ENCODE data around the gene LMTK2. TPM values are rescaled to one million over a fixed set of nuclear protein-coding genes. Genes with fewer than 3 reads are reported as not detected.

The LMTK2 gene
- total RNA-seq, 2 experiments from 2014 or later: 30.3 to 31.7 TPM

GRCh38 chr7:98230746-98231471, 124.2 kb downstream of the LMTK2 start:
- Mint-ChIP-seq H3K36me3 (ENCODE audit: low read depth) (peaks cover 61% of the 10 kb centered on the region), H3K4me3 (no peak overlapping the region), H3K9me3 (no peaks in the 10 kb centered on the region), H3K4me1 (ENCODE audit: low read depth) (no peaks in the 10 kb centered on the region), H3K27me3 (no peaks in the 10 kb centered on the region), H3K27ac (no peak overlapping the region)
- intact Hi-C loops (cut with DNase I, micrococcal nuclease): no loop called here
- Histone ChIP-seq H3K27ac (ENCODE audit: low read depth in 1 of 2, low read length in 2 of 2) (no peak overlapping the region), H3K4me1 (ENCODE audit: insufficient read depth, low read length) (no peaks in the 10 kb centered on the region), H3K27me3 (ENCODE audit: control insufficient read depth in 1 of 2, insufficient read depth in 2 of 2, low read length in 2 of 2) (no peaks in the 10 kb centered on the region), H3K4me3 (ENCODE audit: low read length) (no peak overlapping the region), H3K36me3 (ENCODE audit: insufficient read depth, low read length) (peaks cover 59% of the 10 kb centered on the region), H3K9me3 (ENCODE audit: control insufficient read depth in 1 of 2, insufficient read depth in 1 of 2, low read length in 2 of 2) (no peaks in the 10 kb centered on the region)
- peak in 1 of 14 experiments; percentile 15 for DNase-seq
- no peak for ATAC-seq (ENCODE audit: poor library complexity)
- POLR2A ChIA-PET: no interaction called here
- CTCF ChIA-PET: no interaction called here
- no peak for TF ChIP-seq CTCF (IDR thresholded peaks at IDR 0.05)

GRCh38 chr7:98231493-98232262, 125.0 kb downstream of the LMTK2 start:
- CTCF ChIA-PET: no interaction called here
- ATAC-seq (ENCODE audit: poor library complexity): no peak

GRCh38 chr7:98232263-98232585, 125.6 kb downstream of the LMTK2 start:
- peaks cover 54% of the 10 kb centered on the region for H3K36me3 Mint-ChIP-seq (ENCODE audit: low read depth)
- TF ChIP-seq CTCF (IDR thresholded peaks at IDR 0.05): no peak
- POLR2A ChIA-PET: interaction anchor here (1.6 kb wide), 1 partner anchor 19 kb away, joined by 7 read pairs; no protein-coding TSS in a partner anchor
- no peak overlapping the region for H3K27ac Mint-ChIP-seq
- no peaks in the 10 kb centered on the region for H3K27me3 Mint-ChIP-seq
- Histone ChIP-seq H3K27ac (ENCODE audit: low read depth in 1 of 2, low read length in 2 of 2) (no peak overlapping the region), H3K9me3 (ENCODE audit: control insufficient read depth in 1 of 2, insufficient read depth in 1 of 2, low read length in 2 of 2) (no peaks in the 10 kb centered on the region), H3K4me1 (ENCODE audit: insufficient read depth, low read length) (no peaks in the 10 kb centered on the region), H3K36me3 (ENCODE audit: insufficient read depth, low read length) (peaks cover 66% of the 10 kb centered on the region), H3K4me3 (ENCODE audit: low read length) (no peak overlapping the region), H3K27me3 (ENCODE audit: control insufficient read depth in 1 of 2, insufficient read depth in 2 of 2, low read length in 2 of 2) (no peaks in the 10 kb centered on the region)
- DNase-seq (no peak), ATAC-seq (ENCODE audit: poor library complexity) (no peak)
- H3K4me3 Mint-ChIP-seq: no peak overlapping the region
- H3K9me3 Mint-ChIP-seq: no peaks in the 10 kb centered on the region
- CTCF ChIA-PET: no interaction called here
- intact Hi-C loops (cut with DNase I, micrococcal nuclease): no loop called here
- no peaks in the 10 kb centered on the region for H3K4me1 Mint-ChIP-seq (ENCODE audit: low read depth)

More at GRCh38 chr7:98231493-98232262, 125.0 kb downstream of the LMTK2 start:
- Histone ChIP-seq H3K36me3 (ENCODE audit: insufficient read depth, low read length) (peaks cover 61% of the 10 kb centered on the region), H3K4me3 (ENCODE audit: low read length) (no peak overlapping the region), H3K4me1 (ENCODE audit: insufficient read depth, low read length) (no peaks in the 10 kb centered on the region), H3K27ac (ENCODE audit: low read depth in 1 of 2, low read length in 2 of 2) (no peak overlapping the region), H3K27me3 (ENCODE audit: control insufficient read depth in 1 of 2, insufficient read depth in 2 of 2, low read length in 2 of 2) (no peaks in the 10 kb centered on the region), H3K9me3 (ENCODE audit: control insufficient read depth in 1 of 2, insufficient read depth in 1 of 2, low read length in 2 of 2) (no peaks in the 10 kb centered on the region)
- no peak for TF ChIP-seq CTCF (IDR thresholded peaks at IDR 0.05)
- POLR2A ChIA-PET: interaction anchor here (1.6 kb wide), 1 partner anchor 19 kb away, joined by 7 read pairs; no protein-coding TSS in a partner anchor
- H3K4me3 Mint-ChIP-seq: no peak overlapping the region
- H3K9me3 Mint-ChIP-seq: no peaks in the 10 kb centered on the region
- DNase-seq: no peak
- intact Hi-C loops (cut with DNase I, micrococcal nuclease): no loop called here
- peaks cover 53% of the 10 kb centered on the region for H3K36me3 Mint-ChIP-seq (ENCODE audit: low read depth)
- no peaks in the 10 kb centered on the region for H3K27me3 Mint-ChIP-seq
- H3K27ac Mint-ChIP-seq: no peak overlapping the region
- no peaks in the 10 kb centered on the region for H3K4me1 Mint-ChIP-seq (ENCODE audit: low read depth)

Measured in CD4-positive, alpha-beta T cell (primary cell).